ENCODE data around the gene HSD17B1. TPM values are rescaled to one million over a fixed set of nuclear protein-coding genes. Genes with fewer than 3 reads are reported as not detected.
A peak's percentile ranks its signal among the peaks of the same experiment; 100 is the strongest.

The HSD17B1 gene
- total and polyA plus RNA-seq, 2 of the 13 experiments (the other 11 are each of a cell fraction or from before 2014, with no cell fraction given) = 0.54 to 0.93 TPM

DNA sequence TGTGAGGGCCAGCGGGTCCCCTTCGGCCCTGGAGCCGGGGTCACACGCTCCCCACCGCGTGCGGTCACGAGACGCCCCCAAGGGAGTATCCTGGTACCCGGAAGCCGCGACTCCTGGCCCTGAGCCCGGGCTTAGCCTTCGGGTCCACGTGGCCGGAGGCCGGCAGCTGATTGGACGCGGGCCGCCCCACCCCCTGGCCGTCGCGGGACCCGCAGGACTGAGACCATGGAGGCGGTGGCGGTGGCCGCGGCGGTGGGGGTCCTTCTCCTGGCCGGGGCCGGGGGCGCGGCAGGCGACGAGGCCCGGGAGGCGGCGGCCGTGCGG, 16.7 kb upstream of the HSD17B1 start, which contains the start of gene NAGLU (continued):
- TF ChIP-seq, protein P1, sequence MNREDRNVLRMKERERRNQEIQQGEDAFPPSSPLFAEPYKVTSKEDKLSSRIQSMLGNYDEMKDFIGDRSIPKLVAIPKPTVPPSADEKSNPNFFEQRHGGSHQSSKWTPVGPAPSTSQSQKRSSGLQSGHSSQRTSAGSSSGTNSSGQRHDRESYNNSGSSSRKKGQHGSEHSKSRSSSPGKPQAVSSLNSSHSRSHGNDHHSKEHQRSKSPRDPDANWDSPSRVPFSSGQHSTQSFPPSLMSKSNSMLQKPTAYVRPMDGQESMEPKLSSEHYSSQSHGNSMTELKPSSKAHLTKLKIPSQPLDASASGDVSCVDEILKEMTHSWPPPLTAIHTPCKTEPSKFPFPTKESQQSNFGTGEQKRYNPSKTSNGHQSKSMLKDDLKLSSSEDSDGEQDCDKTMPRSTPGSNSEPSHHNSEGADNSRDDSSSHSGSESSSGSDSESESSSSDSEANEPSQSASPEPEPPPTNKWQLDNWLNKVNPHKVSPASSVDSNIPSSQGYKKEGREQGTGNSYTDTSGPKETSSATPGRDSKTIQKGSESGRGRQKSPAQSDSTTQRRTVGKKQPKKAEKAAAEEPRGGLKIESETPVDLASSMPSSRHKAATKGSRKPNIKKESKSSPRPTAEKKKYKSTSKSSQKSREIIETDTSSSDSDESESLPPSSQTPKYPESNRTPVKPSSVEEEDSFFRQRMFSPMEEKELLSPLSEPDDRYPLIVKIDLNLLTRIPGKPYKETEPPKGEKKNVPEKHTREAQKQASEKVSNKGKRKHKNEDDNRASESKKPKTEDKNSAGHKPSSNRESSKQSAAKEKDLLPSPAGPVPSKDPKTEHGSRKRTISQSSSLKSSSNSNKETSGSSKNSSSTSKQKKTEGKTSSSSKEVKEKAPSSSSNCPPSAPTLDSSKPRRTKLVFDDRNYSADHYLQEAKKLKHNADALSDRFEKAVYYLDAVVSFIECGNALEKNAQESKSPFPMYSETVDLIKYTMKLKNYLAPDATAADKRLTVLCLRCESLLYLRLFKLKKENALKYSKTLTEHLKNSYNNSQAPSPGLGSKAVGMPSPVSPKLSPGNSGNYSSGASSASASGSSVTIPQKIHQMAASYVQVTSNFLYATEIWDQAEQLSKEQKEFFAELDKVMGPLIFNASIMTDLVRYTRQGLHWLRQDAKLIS (CRISPR knock-in tag; IDR thresholded peaks at IDR 0.05) = no peak
- TF ChIP-seq ZNF562 (CRISPR knock-in tag; IDR thresholded peaks at IDR 0.05; ENCODE audit: borderline replicate concordance) (no peak), MAFG (CRISPR knock-in tag; IDR thresholded peaks at IDR 0.05) (no peak), LCORL (IDR thresholded peaks at IDR 0.05) (no peak), LCORL (CRISPR knock-in tag; IDR thresholded peaks at IDR 0.05) (no peak), TCF7L2 (IDR thresholded peaks at IDR 0.05; ENCODE audit: low read depth, low read length) (no peak), DMAP1 (CRISPR knock-in tag; IDR thresholded peaks at IDR 0.05) (peak; percentile 86), CENPX (CRISPR knock-in tag; IDR thresholded peaks at IDR 0.05) (no peak), HNF4G (IDR thresholded peaks at IDR 0.05; ENCODE audit: borderline replicate concordance, low read depth, low read length) (no peak), HNF4G (CRISPR knock-in tag; IDR thresholded peaks at IDR 0.05; ENCODE audit: borderline replicate concordance, low read depth) (no peak), ISX (CRISPR knock-in tag; conservative IDR thresholded peaks at IDR 0.05) (0 out of 2 replicates have a peak, but pooled peaks have one; percentile 28), TCF12 (IDR thresholded peaks at IDR 0.05) (no peak), TCF12 (CRISPR knock-in tag; IDR thresholded peaks at IDR 0.05) (no peak), ZNF703 (CRISPR knock-in tag; IDR thresholded peaks at IDR 0.05; ENCODE audit: borderline replicate concordance) (no peak), ZNF124 (CRISPR knock-in tag; IDR thresholded peaks at IDR 0.05) (no peak; the same call in 1 of the 2 replicates)
- TF ChIP-seq, protein P2, sequence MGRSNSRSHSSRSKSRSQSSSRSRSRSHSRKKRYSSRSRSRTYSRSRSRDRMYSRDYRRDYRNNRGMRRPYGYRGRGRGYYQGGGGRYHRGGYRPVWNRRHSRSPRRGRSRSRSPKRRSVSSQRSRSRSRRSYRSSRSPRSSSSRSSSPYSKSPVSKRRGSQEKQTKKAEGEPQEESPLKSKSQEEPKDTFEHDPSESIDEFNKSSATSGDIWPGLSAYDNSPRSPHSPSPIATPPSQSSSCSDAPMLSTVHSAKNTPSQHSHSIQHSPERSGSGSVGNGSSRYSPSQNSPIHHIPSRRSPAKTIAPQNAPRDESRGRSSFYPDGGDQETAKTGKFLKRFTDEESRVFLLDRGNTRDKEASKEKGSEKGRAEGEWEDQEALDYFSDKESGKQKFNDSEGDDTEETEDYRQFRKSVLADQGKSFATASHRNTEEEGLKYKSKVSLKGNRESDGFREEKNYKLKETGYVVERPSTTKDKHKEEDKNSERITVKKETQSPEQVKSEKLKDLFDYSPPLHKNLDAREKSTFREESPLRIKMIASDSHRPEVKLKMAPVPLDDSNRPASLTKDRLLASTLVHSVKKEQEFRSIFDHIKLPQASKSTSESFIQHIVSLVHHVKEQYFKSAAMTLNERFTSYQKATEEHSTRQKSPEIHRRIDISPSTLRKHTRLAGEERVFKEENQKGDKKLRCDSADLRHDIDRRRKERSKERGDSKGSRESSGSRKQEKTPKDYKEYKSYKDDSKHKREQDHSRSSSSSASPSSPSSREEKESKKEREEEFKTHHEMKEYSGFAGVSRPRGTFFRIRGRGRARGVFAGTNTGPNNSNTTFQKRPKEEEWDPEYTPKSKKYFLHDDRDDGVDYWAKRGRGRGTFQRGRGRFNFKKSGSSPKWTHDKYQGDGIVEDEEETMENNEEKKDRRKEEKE (IDR thresholded peaks at IDR 0.05) = no peak
- TF ChIP-seq, protein P3, sequence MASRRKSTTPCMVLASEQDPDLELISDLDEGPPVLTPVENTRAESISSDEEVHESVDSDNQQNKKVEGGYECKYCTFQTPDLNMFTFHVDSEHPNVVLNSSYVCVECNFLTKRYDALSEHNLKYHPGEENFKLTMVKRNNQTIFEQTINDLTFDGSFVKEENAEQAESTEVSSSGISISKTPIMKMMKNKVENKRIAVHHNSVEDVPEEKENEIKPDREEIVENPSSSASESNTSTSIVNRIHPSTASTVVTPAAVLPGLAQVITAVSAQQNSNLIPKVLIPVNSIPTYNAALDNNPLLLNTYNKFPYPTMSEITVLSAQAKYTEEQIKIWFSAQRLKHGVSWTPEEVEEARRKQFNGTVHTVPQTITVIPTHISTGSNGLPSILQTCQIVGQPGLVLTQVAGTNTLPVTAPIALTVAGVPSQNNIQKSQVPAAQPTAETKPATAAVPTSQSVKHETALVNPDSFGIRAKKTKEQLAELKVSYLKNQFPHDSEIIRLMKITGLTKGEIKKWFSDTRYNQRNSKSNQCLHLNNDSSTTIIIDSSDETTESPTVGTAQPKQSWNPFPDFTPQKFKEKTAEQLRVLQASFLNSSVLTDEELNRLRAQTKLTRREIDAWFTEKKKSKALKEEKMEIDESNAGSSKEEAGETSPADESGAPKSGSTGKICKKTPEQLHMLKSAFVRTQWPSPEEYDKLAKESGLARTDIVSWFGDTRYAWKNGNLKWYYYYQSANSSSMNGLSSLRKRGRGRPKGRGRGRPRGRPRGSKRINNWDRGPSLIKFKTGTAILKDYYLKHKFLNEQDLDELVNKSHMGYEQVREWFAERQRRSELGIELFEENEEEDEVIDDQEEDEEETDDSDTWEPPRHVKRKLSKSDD (CRISPR knock-in tag; IDR thresholded peaks at IDR 0.05; ENCODE audit: low read depth) = no peak
- TF ChIP-seq, protein P4, sequence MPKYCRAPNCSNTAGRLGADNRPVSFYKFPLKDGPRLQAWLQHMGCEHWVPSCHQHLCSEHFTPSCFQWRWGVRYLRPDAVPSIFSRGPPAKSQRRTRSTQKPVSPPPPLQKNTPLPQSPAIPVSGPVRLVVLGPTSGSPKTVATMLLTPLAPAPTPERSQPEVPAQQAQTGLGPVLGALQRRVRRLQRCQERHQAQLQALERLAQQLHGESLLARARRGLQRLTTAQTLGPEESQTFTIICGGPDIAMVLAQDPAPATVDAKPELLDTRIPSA (CRISPR knock-in tag; IDR thresholded peaks at IDR 0.05; ENCODE audit: borderline replicate concordance) = no peak
- TF ChIP-seq, protein P5, sequence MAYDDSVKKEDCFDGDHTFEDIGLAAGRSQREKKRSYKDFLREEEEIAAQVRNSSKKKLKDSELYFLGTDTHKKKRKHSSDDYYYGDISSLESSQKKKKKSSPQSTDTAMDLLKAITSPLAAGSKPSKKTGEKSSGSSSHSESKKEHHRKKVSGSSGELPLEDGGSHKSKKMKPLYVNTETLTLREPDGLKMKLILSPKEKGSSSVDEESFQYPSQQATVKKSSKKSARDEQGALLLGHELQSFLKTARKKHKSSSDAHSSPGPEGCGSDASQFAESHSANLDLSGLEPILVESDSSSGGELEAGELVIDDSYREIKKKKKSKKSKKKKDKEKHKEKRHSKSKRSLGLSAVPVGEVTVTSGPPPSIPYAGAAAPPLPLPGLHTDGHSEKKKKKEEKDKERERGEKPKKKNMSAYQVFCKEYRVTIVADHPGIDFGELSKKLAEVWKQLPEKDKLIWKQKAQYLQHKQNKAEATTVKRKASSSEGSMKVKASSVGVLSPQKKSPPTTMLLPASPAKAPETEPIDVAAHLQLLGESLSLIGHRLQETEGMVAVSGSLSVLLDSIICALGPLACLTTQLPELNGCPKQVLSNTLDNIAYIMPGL (CRISPR knock-in tag; IDR thresholded peaks at IDR 0.05; ENCODE audit: borderline replicate concordance in 1 of 2, low read depth in 1 of 2) = 0 out of 4 replicates have a peak, but pooled peaks have one; percentile 11 to 16
